SH-SY5Y (cell line): ENCODE data around the gene RNF6.

ENCODE experiments used
- GATA2 ChIP-seq: IDR thresholded peaks from 2 replicates; pipeline ENCODE4 v1.6.1; 2011; ENCODE audit warnings: mild to moderate bottlenecking, low read depth, low read length
- GATA3 ChIP-seq: IDR thresholded peaks from 2 replicates; pipeline ENCODE4 v1.6.1; 2011; ENCODE audit warnings: low read depth, mild to moderate bottlenecking, low read length, moderate library complexity

DNA sequence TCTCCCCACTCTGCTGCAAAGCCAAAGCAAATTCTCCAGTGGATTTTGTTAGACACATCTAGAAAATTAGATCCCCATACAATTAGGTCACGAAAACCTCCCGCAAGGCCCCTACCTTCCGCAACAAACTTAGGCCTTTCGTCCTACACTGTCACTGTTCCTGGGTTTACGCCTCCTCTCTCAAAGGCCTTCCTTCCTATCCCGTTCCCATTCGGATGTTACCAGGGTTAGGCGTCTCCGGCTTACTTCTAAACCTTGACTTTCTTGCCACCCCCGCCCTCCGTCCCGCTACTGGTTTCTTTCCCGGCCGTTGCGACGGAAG, 754 bp downstream of the RNF6 start:
- TF ChIP-seq GATA2 (no peak), GATA3 (no peak)
